Karpas-422 (cell line): Measurements from ENCODE around the gene PRCD. TPM values are rescaled to one million over a fixed set of nuclear protein-coding genes. Genes with fewer than 3 reads are reported as not detected.
A peak's percentile ranks its signal among the peaks of the same experiment; 100 is the strongest.

Experiments used
- DNase-seq: peaks from one replicate; pipeline ENCODE4 v3.0.0-alpha.2; 2015
- H2AFZ ChIP-seq: fragments of 200-600 bp; sonication (generic); 2 replicates; pipeline ENCODE4 v1.6.1; 2014; ENCODE audit warnings: antibody characterized with exemption, low read length, mixed read lengths
- H3K27ac ChIP-seq: fragments of 200-600 bp; sonication (generic); 2 replicates; pipeline ENCODE4 v1.5.1; 2014; ENCODE audit warnings: mild to moderate bottlenecking, low read length, moderate library complexity
- H3K27me3 ChIP-seq: fragments of 200-600 bp; sonication (generic); 2 replicates; pipeline ENCODE4 v1.6.1; 2014; ENCODE audit warnings: low read length, mixed read lengths
- H3K36me3 ChIP-seq: fragments of 200-600 bp; sonication (generic); 2 replicates; pipeline ENCODE4 v1.6.1; 2014; ENCODE audit warnings: low read length, mixed read lengths; ENCODE audit not compliant: insufficient read depth
- H3K4me1 ChIP-seq: fragments of 200-600 bp; sonication (generic); 2 replicates; pipeline ENCODE4 v1.6.1; 2014; ENCODE audit warnings: mild to moderate bottlenecking, low read length, mixed read lengths
- H3K4me2 ChIP-seq: fragments of 200-600 bp; sonication (generic); 2 replicates; pipeline ENCODE4 v1.6.1; 2014; ENCODE audit warnings: low read length, low read depth, mild to moderate bottlenecking; ENCODE audit not compliant: poor library complexity, severe bottlenecking
- H3K4me3 ChIP-seq: fragments of 200-600 bp; sonication (generic); 2 replicates; pipeline ENCODE4 v1.5.1; 2014; ENCODE audit warnings: mild to moderate bottlenecking, antibody characterized with exemption, low read length, mixed read lengths
- H3K79me2 ChIP-seq: fragments of 200-600 bp; sonication (generic); 2 replicates; pipeline ENCODE4 v1.6.1; 2014; ENCODE audit warnings: mild to moderate bottlenecking, low read length, mixed read lengths
- H3K9ac ChIP-seq: fragments of 200-600 bp; sonication (generic); 2 replicates; pipeline ENCODE4 v1.6.0; 2014; ENCODE audit warnings: low read length
- H3K9me2 ChIP-seq: fragments of 200-600 bp; sonication (generic), shearing (Covaris generic); replicated peaks from 2 replicates; pipeline ENCODE4 v1.6.0; 2014; ENCODE audit warnings: mild to moderate bottlenecking, low read length, moderate library complexity; ENCODE audit not compliant: insufficient read depth
- H3K9me3 ChIP-seq: fragments of 300-700, 200-600 bp; sonication (generic); 2 replicates; pipeline ENCODE4 v1.6.1; 2014; ENCODE audit warnings: low read length, mixed read lengths
- H4K20me1 ChIP-seq: fragments of 200-600 bp; sonication (generic); 2 replicates; pipeline ENCODE4 v1.6.1; 2014; ENCODE audit warnings: mild to moderate bottlenecking, antibody characterized with exemption, low read length, low read depth; ENCODE audit not compliant: insufficient read depth
- total RNA-seq: library from RNA; depleted of rRNA; stranded (reverse); fragments of >200 nt; shearing (Covaris generic); gene quantifications from 2 replicates; pipeline ENCODE4 v1.2.3, GENCODE V29; 2014; ENCODE audit warnings: low replicate concordance

Gene PRCD
- total RNA-seq, 1 experiment from 2014 or later = 0.37 TPM

DNA sequence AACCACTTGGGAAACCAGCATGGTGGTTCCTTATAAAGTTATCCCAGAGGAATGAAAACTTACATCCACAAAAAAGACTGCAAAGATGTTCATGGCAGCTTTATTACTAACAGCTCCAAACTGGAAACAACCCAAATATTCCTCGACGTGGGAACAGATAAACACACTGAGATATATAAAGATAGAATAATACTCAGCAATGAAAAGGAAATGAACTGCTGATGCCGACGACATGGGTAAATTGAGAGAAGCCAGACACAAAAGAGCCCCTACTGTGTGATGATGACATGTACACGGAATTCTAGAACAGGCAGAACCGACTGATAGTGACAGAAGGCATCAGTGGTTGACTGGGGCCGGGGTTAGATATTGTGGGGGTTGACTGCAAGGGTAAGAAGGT, 9.7 kb downstream of the PRCD start:
- Histone ChIP-seq H3K27ac (no peak overlapping the region), H3K4me1 (no peaks in the 10 kb centered on the region), H3K36me3 (no peaks in the 10 kb centered on the region), H3K79me2 (no peaks in the 10 kb centered on the region), H3K4me2 (no peak overlapping the region), H2AFZ (no peak overlapping the region), H3K9me2 (no peaks in the 10 kb centered on the region), H4K20me1 (no peaks in the 10 kb centered on the region), H3K4me3 (no peak overlapping the region), H3K27me3 (no peaks in the 10 kb centered on the region), H3K9me3 (no peaks in the 10 kb centered on the region), H3K9ac (no peak overlapping the region)
- no peak for DNase-seq

DNA sequence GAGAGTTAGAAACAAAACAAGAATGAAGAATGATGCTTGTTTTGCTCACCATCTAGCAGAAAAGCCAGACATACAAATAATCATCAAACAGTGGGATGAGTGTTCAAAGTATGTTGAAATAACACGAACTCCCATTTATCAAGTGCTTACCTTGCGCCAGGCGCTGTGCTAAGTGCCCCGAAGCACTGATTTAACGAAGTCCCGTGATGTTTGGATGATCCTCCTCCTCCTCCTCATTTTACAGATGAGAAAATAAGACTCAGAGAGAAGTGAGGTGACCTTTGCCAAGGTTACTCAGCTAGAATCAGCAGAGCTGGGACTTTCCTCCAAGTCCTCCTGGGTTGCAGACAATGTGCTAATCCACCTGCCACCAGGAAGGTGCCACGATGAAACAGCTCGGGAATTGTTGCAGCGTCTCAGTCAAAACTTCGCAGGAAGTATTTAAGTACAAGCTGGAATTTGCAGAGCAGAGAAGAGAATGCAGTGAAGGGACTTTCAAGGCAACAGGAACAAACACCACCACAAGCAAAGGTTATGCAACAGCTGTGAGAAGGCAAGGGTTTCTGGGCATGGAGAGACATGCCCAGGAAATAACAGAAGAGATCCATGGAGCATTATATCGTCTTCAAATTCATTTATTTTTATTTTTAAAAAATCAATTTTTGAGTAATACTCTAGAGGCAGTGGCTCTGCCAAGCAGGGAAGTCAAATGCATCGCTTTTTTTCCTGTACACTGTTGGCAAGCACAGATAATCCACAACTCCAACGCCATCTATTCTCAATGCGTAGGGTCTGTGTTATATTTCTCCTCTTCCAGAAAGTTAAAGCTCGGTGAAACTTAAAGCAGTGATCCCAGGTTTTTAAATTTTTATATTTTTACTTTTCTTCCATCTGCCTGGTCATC, 11.1 kb downstream of the PRCD start:
- Histone ChIP-seq H3K9ac (no peak overlapping the region), H3K27me3 (no peaks in the 10 kb centered on the region), H3K9me3 (no peaks in the 10 kb centered on the region), H3K4me3 (no peak overlapping the region), H3K4me1 (no peaks in the 10 kb centered on the region), H2AFZ (no peak overlapping the region), H3K9me2 (no peaks in the 10 kb centered on the region), H4K20me1 (no peaks in the 10 kb centered on the region), H3K27ac (no peak overlapping the region), H3K79me2 (no peaks in the 10 kb centered on the region), H3K4me2 (no peak overlapping the region), H3K36me3 (no peaks in the 10 kb centered on the region)
- DNase-seq = no peak

DNA sequence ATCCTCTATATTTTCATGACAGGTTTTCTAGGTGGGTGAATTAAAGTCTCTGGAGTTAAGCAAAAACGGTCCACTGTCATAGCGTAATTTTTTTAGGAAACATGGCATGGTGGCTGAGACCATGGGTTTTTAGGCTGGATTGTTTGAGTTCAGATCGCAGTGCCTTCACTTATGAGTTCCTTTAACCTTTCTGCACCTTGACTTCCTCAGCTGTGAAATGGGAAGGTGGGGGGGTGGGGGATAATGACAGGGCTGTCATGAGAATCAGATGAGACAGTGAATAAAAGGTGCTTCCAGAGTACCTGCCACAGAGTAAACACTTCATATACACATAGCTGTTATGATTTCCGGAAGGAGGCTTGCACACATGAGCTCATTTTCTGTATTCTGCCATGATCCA, 11.8 kb downstream of the PRCD start:
- H3K9me3 ChIP-seq = no peaks in the 10 kb centered on the region
- no peaks in the 10 kb centered on the region for H3K27me3 ChIP-seq
- no peaks in the 10 kb centered on the region for H3K9me2 ChIP-seq
- H3K4me2 ChIP-seq = no peak overlapping the region
- H3K9ac ChIP-seq = no peak overlapping the region
- H2AFZ ChIP-seq = no peak overlapping the region
- H4K20me1 ChIP-seq = no peaks in the 10 kb centered on the region
- H3K4me3 ChIP-seq = no peak overlapping the region
- peaks cover 4% of the 10 kb centered on the region for H3K4me1 ChIP-seq
- no peak overlapping the region for H3K27ac ChIP-seq
- no peaks in the 10 kb centered on the region; the same call in 1 of the 2 replicates for H3K79me2 ChIP-seq
- no peak for DNase-seq
- no peaks in the 10 kb centered on the region for H3K36me3 ChIP-seq

DNA sequence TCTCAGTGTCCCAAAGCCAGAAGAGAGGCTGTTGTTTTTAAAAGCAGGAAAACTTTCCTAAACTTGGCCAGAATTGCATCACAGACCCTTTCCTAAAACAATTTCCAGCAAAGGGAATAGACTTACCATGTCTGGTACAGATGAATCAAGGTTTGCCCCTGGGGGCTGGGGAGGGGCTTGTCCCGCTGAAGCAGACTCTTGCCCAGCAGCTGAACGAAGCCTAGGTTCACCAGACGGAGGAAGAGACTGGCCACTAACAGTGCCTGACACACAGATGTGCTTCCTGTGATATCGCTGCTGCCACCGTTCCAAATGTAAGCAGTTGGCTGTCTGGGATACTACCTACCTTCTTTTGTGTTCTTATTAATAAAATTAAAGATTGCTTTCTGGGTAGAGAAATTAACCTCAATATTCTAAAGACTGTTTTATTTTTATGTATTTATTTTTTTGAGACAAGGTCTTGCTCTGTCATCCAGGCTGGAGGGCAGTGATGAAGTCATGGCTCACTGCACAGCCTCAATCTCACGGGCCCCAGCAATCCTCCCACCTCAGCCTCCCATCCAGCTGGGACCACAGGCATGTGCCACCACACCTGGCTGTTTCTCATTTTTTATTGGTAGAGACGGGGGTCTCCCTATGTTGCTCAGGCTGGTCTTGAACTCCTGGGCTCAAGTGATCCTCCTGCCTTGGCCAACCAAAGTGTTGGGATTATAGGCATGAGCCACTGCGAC, 13.5 kb downstream of the PRCD start:
- Histone ChIP-seq H3K4me2 (no peak overlapping the region), H3K9me2 (no peaks in the 10 kb centered on the region), H3K9me3 (no peaks in the 10 kb centered on the region), H3K4me1 (peaks cover 7% of the 10 kb centered on the region), H3K27me3 (no peaks in the 10 kb centered on the region), H3K79me2 (peaks cover 8% of the 10 kb centered on the region), H2AFZ (no peak overlapping the region), H3K36me3 (no peaks in the 10 kb centered on the region), H4K20me1 (no peaks in the 10 kb centered on the region), H3K27ac (no peak overlapping the region), H3K9ac (no peak overlapping the region), H3K4me3 (no peak overlapping the region)
- DNase-seq = no peak

DNA sequence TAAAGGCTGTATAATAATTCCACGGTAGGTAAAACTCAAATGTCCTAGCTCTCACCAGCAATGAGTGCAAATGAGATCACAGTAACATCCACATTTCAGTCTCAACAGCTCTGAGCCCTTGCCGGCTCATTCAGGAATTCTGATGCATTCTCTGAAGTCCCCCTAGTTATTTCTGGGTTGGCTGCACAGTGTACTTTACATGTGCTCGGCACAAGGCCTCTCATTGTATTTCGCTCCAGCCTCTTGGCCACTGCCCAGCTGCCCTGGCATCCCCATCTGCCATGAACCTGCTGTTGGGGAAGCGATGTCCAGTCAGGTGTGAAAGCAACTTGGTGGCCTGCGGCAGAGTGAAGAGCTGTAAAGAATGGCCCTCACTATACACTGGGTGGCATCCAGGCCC, 14.3 kb downstream of the PRCD start:
- H3K4me1 ChIP-seq = peaks cover 15% of the 10 kb centered on the region
- no peak overlapping the region for H3K4me2 ChIP-seq
- H3K4me3 ChIP-seq = no peak overlapping the region
- H2AFZ ChIP-seq = no peak overlapping the region
- H3K9ac ChIP-seq = no peak overlapping the region
- peaks cover 7% of the 10 kb centered on the region; the same call in 1 of the 2 replicates for H3K36me3 ChIP-seq
- H3K9me2 ChIP-seq = no peaks in the 10 kb centered on the region
- H4K20me1 ChIP-seq = peaks cover 8% of the 10 kb centered on the region; the same call in 1 of the 2 replicates
- no peak for DNase-seq
- peaks cover 16% of the 10 kb centered on the region for H3K79me2 ChIP-seq
- H3K9me3 ChIP-seq = no peaks in the 10 kb centered on the region
- H3K27ac ChIP-seq = no peak overlapping the region
- H3K27me3 ChIP-seq = no peaks in the 10 kb centered on the region

DNA sequence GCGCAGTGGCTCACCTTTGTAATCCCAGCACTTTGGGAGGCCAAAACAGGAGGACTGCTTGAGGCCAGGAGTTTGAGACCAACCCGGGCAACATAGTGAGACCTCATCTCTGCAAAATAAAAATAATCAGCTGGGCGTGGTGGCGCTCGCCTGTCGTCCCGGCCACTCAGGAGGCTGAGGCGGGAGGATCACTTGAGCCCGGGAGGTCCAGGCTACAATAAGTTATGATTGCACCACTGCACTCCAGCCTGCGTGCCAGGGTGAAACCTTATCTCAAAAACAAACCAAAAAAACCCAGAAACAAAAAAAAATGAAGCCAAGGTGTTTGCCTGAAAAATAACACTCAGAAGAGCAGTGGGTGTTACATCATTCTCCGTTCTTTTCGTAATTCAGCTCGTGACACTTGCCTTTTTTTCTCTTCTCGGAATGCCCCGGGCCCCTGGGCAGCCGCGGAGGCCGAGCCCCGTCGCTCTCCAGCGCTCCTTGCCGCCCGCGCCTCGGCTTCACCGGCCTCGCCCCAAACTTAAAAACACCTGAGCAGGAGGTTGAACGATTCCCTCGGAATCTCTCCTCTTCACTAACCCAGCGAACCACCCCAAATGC, 17.0 kb downstream of the PRCD start:
- peak overlapping the region; percentile 93 for H3K4me3 ChIP-seq
- peak overlapping the region; percentile 48 for H3K27ac ChIP-seq
- peaks cover 34% of the 10 kb centered on the region for H4K20me1 ChIP-seq
- peak overlapping the region; percentile 96 for H2AFZ ChIP-seq
- no peaks in the 10 kb centered on the region for H3K27me3 ChIP-seq
- H3K36me3 ChIP-seq = peaks cover 33% of the 10 kb centered on the region
- H3K4me1 ChIP-seq = peaks cover 28% of the 10 kb centered on the region
- H3K4me2 ChIP-seq = peak overlapping the region; percentile 80
- DNase-seq = peak; percentile 65
- H3K79me2 ChIP-seq = peaks cover 42% of the 10 kb centered on the region
- H3K9me3 ChIP-seq = no peaks in the 10 kb centered on the region
- H3K9ac ChIP-seq = peak overlapping the region; percentile 99
- H3K9me2 ChIP-seq = no peaks in the 10 kb centered on the region

DNA sequence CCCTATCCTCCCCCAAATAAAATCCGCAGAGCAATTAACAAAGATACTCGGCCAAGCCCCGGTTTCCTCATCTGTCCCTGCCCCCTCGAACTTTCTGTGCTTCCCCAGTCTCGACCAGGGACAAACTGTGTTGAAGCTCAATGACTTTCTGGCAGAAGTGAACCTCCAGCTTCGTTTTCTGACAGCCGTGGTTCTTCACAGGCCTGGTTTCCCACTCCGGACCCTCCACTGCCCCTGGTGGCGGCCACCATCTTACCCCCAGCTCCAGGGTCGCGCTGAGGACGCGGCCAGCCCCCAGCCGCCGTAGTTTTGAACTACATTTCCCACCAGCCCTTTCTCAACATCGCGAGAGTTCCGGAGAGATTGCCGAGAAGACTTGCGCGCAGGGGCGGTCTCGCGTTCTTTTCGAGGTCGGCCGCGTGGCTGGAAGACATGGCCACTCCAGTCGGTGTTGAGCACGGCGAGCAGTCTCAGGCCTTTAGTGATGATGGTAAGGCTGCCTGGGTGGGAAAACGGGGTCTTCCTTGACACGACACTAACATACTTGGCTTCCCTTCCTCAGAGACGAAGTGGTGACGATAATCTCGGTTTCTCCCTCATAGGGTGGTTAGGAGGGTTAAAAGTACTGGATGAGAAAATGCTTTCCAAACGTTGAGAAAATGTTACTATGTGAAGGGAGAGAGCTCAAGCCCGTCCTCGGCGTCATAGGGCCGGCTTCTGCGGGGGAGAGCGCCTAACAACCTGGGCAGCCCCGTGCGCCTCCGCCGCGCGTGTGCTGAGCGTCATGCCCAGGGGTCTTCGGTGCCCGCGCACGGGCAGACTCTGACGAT, 17.7 kb downstream of the PRCD start:
- Histone ChIP-seq H3K9me3 (no peaks in the 10 kb centered on the region), H3K79me2 (peaks cover 44% of the 10 kb centered on the region), H4K20me1 (peaks cover 37% of the 10 kb centered on the region), H3K27ac (peak overlapping the region; percentile 65), H3K9ac (peak overlapping the region; percentile 99), H2AFZ (peak overlapping the region; percentile 96), H3K9me2 (no peaks in the 10 kb centered on the region), H3K36me3 (peaks cover 36% of the 10 kb centered on the region), H3K4me2 (peak overlapping the region; percentile 80), H3K4me3 (peak overlapping the region; percentile 93), H3K27me3 (no peaks in the 10 kb centered on the region), H3K4me1 (peaks cover 28% of the 10 kb centered on the region)
- DNase-seq = peak; percentile 99
